Measurements from ENCODE around the gene RHBDL1.

DNA sequence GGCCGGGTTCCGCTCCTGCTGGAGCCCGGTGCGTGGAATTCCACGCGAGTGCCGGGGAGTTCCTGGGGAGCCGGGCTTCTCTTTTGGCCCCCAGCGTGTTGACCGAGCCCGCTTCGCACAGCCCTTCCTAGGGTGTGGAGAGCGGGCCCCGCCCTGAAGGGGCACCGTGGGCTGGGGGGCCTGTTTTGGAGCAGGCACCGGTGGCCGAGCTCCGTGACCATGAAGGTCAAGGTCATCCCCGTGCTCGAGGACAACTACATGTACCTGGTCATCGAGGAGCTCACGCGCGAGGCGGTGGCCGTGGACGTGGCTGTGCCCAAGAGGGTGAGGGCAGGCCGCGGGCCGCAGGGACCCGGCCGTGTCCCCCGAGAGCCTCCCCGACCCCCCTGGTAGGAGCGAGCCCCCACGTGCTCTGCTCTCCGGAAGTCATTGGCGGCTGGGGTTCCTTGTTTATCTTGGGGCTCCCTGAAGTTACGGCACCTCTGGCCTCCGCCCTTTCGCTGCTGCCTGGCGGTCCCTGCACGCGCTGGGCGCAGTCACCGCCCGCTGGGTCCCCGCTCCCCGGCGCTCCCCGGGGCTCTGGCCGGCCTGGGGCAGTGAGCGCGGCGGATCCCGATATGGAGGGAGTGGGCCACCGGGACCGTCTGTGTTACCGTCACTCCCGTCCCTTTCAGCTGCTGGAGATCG, 52.0 kb downstream of the RHBDL1 start:
- TF ChIP-seq, protein P1, sequence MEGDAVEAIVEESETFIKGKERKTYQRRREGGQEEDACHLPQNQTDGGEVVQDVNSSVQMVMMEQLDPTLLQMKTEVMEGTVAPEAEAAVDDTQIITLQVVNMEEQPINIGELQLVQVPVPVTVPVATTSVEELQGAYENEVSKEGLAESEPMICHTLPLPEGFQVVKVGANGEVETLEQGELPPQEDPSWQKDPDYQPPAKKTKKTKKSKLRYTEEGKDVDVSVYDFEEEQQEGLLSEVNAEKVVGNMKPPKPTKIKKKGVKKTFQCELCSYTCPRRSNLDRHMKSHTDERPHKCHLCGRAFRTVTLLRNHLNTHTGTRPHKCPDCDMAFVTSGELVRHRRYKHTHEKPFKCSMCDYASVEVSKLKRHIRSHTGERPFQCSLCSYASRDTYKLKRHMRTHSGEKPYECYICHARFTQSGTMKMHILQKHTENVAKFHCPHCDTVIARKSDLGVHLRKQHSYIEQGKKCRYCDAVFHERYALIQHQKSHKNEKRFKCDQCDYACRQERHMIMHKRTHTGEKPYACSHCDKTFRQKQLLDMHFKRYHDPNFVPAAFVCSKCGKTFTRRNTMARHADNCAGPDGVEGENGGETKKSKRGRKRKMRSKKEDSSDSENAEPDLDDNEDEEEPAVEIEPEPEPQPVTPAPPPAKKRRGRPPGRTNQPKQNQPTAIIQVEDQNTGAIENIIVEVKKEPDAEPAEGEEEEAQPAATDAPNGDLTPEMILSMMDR (IDR thresholded peaks at IDR 0.05): no peak
- TF ChIP-seq POLR2A (IDR thresholded peaks at IDR 0.05) (no peak), EP300 (IDR thresholded peaks at IDR 0.05) (no peak)
